ENCODE measurements around the gene GALNT2. TPM values are rescaled to one million over a fixed set of nuclear protein-coding genes. Genes with fewer than 3 reads are reported as not detected.

The GALNT2 gene
- total and polyA plus RNA-seq, 9 donors, result 30.3 to 89.2 (median 79.2) TPM

DNA sequence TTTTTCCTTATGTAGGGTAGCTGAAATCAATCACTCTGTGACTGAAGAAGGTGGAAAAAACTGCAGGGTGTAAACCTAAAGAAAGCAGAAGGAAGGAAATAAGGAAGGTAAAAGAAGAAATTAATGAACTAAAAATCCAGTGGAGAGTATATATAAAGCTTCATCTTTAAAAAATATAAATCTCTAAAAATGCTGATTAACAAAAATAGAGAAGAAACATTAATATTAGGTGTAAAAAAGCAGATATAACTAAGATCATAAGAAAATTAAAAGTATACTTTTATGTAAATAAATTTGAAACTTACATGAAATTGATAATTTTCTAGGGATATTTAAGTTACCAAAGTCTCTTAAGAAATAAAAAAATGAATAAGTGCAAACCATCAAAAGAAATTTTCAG is 159.8 kb downstream of the GALNT2 start:
- Histone ChIP-seq H3K9me3 (replicated peaks; ENCODE audit: control insufficient read depth, low read depth, low read length) (no peaks in the 10 kb centered on the region), H3K4me1 (ENCODE audit: control insufficient read depth, insufficient read depth, low read length) (peaks cover 5% of the 10 kb centered on the region), H3K27ac (ENCODE audit: low read length) (no peak overlapping the region), H3K36me3 (ENCODE audit: control insufficient read depth, insufficient read depth, low read length) (peaks cover 2% of the 10 kb centered on the region), H3K27me3 (ENCODE audit: control insufficient read depth, insufficient read depth, low read length) (no peaks in the 10 kb centered on the region), H3K4me3 (ENCODE audit: low read length) (no peak overlapping the region)
- DNase-seq, result no peak

DNA sequence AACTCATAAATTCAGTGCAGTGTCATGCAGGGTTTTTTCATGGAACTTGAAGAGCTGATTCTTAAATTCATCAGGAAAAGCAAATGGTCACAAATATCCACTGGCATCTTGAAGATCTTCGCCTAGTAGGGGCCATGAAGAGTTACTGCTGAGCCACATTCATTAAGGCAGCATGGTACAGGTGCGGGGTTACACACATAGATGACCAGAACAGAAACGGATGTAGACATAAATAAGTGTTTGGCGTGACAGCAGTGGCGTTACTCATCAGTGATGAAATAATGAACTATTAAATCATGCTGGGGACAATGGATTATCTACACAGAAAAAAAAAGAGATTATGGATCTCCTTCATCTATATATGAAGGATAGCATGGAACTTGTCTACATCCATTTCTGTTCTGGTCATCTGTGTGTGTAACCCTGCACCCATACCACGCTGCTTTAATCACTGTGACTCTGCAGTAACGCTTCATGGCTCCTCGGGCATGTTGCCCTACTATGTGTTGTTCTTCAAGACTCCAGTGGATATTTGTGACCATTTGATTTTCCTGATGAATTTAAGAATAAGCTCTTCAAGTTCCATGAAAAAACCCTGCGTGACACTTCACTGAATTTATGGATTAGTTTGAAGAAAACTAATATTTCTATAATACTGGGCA is 161.3 kb downstream of the GALNT2 start:
- peaks cover 7% of the 10 kb centered on the region for H3K4me1 ChIP-seq (ENCODE audit: control insufficient read depth, insufficient read depth, low read length)
- 92% methylated on average over 5 of the region's 9 CpGs for WGBS (ENCODE audit: insufficient coverage)
- no peaks in the 10 kb centered on the region for H3K27me3 ChIP-seq (ENCODE audit: control insufficient read depth, insufficient read depth, low read length)
- peaks cover 2% of the 10 kb centered on the region for H3K36me3 ChIP-seq (ENCODE audit: control insufficient read depth, insufficient read depth, low read length)
- no peaks in the 10 kb centered on the region for H3K9me3 ChIP-seq (replicated peaks; ENCODE audit: control insufficient read depth, low read depth, low read length)
- H3K27ac ChIP-seq (ENCODE audit: low read length), result no peak overlapping the region
- no peak overlapping the region for H3K4me3 ChIP-seq (ENCODE audit: low read length)
- DNase-seq, result no peak

DNA sequence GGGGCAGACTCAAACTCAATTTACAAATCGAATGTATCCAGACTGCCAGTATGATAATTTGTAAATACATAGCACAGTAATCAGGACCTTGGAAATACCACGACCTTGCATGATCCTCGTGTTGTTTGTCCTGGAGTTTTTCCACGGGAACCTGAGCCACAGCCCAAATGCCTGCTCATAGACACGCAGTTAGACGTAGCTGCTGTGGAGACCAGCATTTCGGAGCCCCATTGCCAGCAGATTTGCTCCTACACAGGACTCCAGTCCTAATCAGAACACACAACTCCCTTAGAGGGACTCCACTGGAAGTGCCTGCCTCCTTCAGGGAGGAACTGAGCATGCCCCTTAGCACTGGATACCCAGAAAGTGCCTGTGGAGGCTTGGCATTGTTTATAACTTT is 163.2 kb downstream of the GALNT2 start:
- H3K36me3 ChIP-seq (ENCODE audit: control insufficient read depth, insufficient read depth, low read length), result peaks cover 5% of the 10 kb centered on the region
- H3K4me3 ChIP-seq (ENCODE audit: low read length), result no peak overlapping the region
- no peak for DNase-seq
- 42% methylated on average over 5 of the region's 7 CpGs for WGBS (ENCODE audit: insufficient coverage)
- peaks cover 7% of the 10 kb centered on the region for H3K4me1 ChIP-seq (ENCODE audit: control insufficient read depth, insufficient read depth, low read length)
- no peak overlapping the region for H3K27ac ChIP-seq (ENCODE audit: low read length)
- no peaks in the 10 kb centered on the region for H3K27me3 ChIP-seq (ENCODE audit: control insufficient read depth, insufficient read depth, low read length)
- no peaks in the 10 kb centered on the region for H3K9me3 ChIP-seq (replicated peaks; ENCODE audit: control insufficient read depth, low read depth, low read length)

DNA sequence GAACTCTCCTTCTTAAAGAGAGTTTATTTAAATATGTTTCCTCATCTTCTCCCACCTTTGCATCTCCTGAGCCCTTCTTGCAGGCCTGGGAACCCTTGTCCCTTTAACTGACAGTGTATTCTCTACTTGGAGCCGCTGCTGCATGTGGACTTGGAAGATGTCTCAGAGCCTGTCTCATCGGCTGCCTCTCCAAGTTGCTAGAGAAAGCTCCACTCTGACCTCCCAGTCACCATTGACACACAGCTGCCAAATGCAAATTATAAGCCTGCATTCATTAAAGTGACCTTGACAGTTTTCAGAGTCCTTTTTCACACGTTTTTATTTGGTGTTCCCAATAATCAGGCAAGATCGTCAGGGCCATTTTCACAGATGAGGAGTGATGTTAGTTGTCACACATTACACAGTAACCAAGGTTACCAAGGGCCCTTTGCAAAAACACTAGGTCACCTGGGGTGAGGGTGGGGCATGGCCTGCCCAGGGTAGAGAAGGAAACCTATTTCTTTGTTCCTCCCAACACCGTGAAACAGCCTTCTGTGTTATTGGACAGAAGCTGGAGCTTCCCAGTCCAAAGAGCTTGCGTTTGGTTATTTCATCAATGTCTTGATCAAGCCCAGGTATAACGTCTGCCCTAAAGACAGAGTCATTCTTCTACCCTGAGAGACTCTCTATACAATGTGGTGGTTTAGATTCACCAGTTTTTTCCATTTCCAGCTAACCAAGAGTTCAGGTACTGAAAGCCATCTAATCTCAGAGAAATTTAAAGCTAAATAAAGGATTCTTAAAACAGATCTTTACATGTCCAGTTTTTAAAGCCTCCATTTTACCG is 164.1 kb downstream of the GALNT2 start:
- Histone ChIP-seq H3K9me3 (replicated peaks; ENCODE audit: control insufficient read depth, low read depth, low read length) (no peaks in the 10 kb centered on the region), H3K4me1 (ENCODE audit: control insufficient read depth, insufficient read depth, low read length) (peaks cover 7% of the 10 kb centered on the region), H3K36me3 (ENCODE audit: control insufficient read depth, insufficient read depth, low read length) (peaks cover 9% of the 10 kb centered on the region), H3K27me3 (ENCODE audit: control insufficient read depth, insufficient read depth, low read length) (no peaks in the 10 kb centered on the region), H3K4me3 (ENCODE audit: low read length) (no peak overlapping the region), H3K27ac (ENCODE audit: low read length) (no peak overlapping the region)
- WGBS (ENCODE audit: insufficient coverage), result 49% methylated on average over 3 of the region's 8 CpGs
- DNase-seq, result no peak

DNA sequence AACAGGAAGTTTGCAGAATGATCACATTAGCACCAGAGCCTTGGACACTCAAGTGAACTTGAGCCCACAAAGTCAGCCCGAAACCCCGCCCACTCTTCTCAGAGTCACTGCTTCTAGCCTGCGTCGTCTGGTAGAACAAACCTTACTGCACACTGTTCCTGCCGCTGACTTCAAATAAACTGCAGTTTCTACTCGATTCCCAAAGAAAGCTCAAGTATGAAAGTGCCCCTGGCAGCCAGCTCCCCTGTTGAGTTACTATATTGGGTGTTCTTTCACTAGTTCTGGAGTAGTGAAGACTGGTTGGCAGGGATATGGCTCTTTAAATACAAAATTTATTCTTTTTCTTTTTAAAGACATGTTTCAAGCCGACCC is 164.7 kb downstream of the GALNT2 start:
- Histone ChIP-seq H3K27ac (ENCODE audit: low read length) (peak overlapping the region; percentile 11), H3K4me3 (ENCODE audit: low read length) (no peak overlapping the region), H3K36me3 (ENCODE audit: control insufficient read depth, insufficient read depth, low read length) (peaks cover 10% of the 10 kb centered on the region), H3K27me3 (ENCODE audit: control insufficient read depth, insufficient read depth, low read length) (no peaks in the 10 kb centered on the region), H3K9me3 (replicated peaks; ENCODE audit: control insufficient read depth, low read depth, low read length) (no peaks in the 10 kb centered on the region), H3K4me1 (ENCODE audit: control insufficient read depth, insufficient read depth, low read length) (peaks cover 7% of the 10 kb centered on the region)
- 57% methylated on average over 4 of the region's 7 CpGs for WGBS (ENCODE audit: insufficient coverage)
- peak; percentile 67 for DNase-seq

DNA sequence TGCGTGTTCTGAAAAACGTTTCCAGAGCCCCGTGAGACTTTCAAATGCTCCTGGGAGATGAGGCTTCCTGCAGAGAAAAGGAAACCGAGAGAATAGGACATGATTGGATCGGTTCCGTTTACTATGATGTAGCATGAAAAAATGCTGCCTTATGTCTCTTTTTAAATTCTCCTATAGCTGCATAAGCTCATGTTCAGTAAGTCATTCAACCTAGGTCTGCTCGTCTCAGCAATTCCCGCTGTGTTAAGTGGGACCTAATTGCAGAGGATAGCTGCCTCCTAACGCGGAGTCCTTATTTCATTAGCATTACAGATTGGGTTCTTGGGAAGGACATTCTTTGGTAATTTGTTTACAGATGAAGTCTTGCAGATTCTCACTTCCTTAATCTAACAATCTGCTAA is 165.3 kb downstream of the GALNT2 start:
- H3K27ac ChIP-seq (ENCODE audit: low read length), result no peak overlapping the region
- 56% methylated on average over 4 of the region's 10 CpGs for WGBS (ENCODE audit: insufficient coverage)
- DNase-seq, result no peak

DNA sequence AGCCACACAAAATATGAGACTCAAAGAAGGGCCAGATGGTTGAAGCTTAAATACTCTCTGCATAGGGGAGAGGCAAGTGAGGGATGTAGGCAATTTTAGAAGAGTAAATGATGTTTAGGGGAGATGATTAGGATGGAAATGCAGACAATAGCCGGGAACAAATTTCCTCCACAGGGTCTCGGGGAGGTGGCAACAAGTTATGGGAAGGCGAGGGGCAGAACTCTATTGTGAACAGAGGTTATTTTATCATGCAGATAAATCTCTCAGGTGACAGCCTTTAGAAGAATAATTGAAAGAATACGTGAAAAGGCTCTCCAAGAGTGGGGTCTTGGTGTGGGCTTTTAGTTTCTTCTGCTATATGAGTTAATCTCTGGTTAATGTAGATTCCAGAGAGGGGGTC is 166.7 kb downstream of the GALNT2 start:
- Histone ChIP-seq H3K36me3 (ENCODE audit: control insufficient read depth, insufficient read depth, low read length) (peaks cover 21% of the 10 kb centered on the region), H3K4me1 (ENCODE audit: control insufficient read depth, insufficient read depth, low read length) (peaks cover 7% of the 10 kb centered on the region), H3K27me3 (ENCODE audit: control insufficient read depth, insufficient read depth, low read length) (no peaks in the 10 kb centered on the region), H3K4me3 (ENCODE audit: low read length) (no peak overlapping the region), H3K9me3 (replicated peaks; ENCODE audit: control insufficient read depth, low read depth, low read length) (no peaks in the 10 kb centered on the region), H3K27ac (ENCODE audit: low read length) (no peak overlapping the region)
- no peak for DNase-seq
- 88% methylated on average over 4 of the region's 4 CpGs for WGBS (ENCODE audit: insufficient coverage)

More for the DNA sequence above, 165.3 kb downstream of the GALNT2 start:
- Histone ChIP-seq H3K9me3 (replicated peaks; ENCODE audit: control insufficient read depth, low read depth, low read length) (no peaks in the 10 kb centered on the region), H3K4me3 (ENCODE audit: low read length) (no peak overlapping the region), H3K36me3 (ENCODE audit: control insufficient read depth, insufficient read depth, low read length) (peaks cover 15% of the 10 kb centered on the region), H3K27me3 (ENCODE audit: control insufficient read depth, insufficient read depth, low read length) (no peaks in the 10 kb centered on the region), H3K4me1 (ENCODE audit: control insufficient read depth, insufficient read depth, low read length) (peaks cover 7% of the 10 kb centered on the region)

DNA sequence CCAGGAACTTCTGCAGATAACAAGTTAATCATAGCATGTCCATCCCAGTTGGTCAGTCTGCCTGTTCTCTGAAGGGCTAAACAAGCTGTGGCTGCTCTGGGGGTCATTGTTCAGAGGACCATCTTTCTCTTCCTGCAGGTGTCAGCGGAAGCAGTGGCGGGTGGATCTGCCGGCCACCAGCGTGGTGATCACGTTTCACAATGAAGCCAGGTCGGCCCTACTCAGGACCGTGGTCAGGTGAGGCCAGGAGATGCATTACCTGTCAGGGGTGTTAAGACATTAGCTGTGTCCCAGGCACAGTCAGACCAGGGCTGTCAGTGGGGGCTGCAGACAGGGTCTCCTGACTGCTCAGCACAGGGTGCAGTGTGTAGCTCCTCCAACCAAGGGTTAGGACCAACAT is 168.8 kb downstream of the GALNT2 start:
- H3K9me3 ChIP-seq (replicated peaks; ENCODE audit: control insufficient read depth, low read depth, low read length), result no peaks in the 10 kb centered on the region
- H3K4me3 ChIP-seq (ENCODE audit: low read length), result no peak overlapping the region
- no peak for DNase-seq
- 80% methylated on average over 3 of the region's 7 CpGs for WGBS (ENCODE audit: insufficient coverage)
- H3K4me1 ChIP-seq (ENCODE audit: control insufficient read depth, insufficient read depth, low read length), result peaks cover 7% of the 10 kb centered on the region
- no peaks in the 10 kb centered on the region for H3K27me3 ChIP-seq (ENCODE audit: control insufficient read depth, insufficient read depth, low read length)
- no peak overlapping the region for H3K27ac ChIP-seq (ENCODE audit: low read length)
- peaks cover 21% of the 10 kb centered on the region for H3K36me3 ChIP-seq (ENCODE audit: control insufficient read depth, insufficient read depth, low read length)

DNA sequence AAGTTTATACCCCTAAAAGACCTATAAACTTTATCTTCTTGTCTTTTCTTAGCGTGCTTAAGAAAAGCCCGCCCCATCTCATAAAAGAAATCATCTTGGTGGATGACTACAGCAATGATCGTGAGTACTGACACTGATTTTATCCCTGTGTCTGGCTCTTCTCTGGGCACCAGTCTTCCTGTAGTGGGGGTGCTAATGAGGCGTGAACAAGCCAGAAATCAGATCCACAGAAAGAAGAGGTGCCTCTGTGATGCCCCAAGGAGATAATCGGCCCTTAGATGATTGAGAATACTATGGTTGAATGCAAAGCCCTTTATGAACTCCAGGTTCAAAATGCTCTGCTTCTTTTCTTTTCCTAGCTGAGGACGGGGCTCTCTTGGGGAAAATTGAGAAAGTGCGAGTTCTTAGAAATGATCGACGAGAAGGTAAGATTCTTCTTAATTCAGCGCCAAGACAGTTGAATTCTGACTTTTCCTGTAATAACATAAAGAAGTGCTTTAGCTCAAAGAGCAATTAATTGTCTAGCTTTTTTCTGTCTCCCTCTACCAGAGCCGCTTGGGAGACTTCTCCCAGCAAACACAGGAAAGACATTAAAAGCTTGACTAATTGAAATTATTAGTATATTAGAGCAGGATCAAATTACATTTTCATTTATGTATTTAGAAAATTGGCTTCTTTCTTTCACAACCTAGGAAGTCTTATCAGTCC is 169.4 kb downstream of the GALNT2 start:
- Histone ChIP-seq H3K4me3 (ENCODE audit: low read length) (no peak overlapping the region), H3K36me3 (ENCODE audit: control insufficient read depth, insufficient read depth, low read length) (peaks cover 19% of the 10 kb centered on the region), H3K4me1 (ENCODE audit: control insufficient read depth, insufficient read depth, low read length) (peaks cover 3% of the 10 kb centered on the region), H3K27ac (ENCODE audit: low read length) (no peak overlapping the region), H3K9me3 (replicated peaks; ENCODE audit: control insufficient read depth, low read depth, low read length) (no peaks in the 10 kb centered on the region), H3K27me3 (ENCODE audit: control insufficient read depth, insufficient read depth, low read length) (no peaks in the 10 kb centered on the region)
- DNase-seq, result no peak
- WGBS (ENCODE audit: insufficient coverage), result 69% methylated on average over 2 of the region's 11 CpGs

DNA sequence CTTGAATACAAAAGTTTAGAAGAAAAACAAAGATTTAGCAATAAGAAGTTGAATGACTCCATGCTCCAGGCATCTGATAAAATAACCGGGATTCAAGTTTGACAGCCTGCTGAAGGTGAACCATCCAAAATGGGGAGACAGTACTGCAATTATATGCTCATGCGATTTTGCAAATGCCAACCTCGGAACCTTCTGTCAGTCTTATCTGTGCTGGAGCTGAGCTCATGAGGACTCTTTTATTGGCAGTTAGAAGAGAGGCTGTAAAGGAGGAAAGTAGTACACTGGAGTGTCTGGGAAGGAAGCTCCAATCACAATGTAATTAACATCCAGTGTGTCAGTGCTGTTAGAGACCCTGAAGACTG is 170.0 kb downstream of the GALNT2 start:
- no peak for DNase-seq
- Histone ChIP-seq H3K4me3 (ENCODE audit: low read length) (no peak overlapping the region), H3K27ac (ENCODE audit: low read length) (no peak overlapping the region), H3K4me1 (ENCODE audit: control insufficient read depth, insufficient read depth, low read length) (no peaks in the 10 kb centered on the region), H3K9me3 (replicated peaks; ENCODE audit: control insufficient read depth, low read depth, low read length) (no peaks in the 10 kb centered on the region), H3K36me3 (ENCODE audit: control insufficient read depth, insufficient read depth, low read length) (peaks cover 19% of the 10 kb centered on the region), H3K27me3 (ENCODE audit: control insufficient read depth, insufficient read depth, low read length) (no peaks in the 10 kb centered on the region)
- 69% methylated on average over 3 of the region's 3 CpGs for WGBS (ENCODE audit: insufficient coverage)

Measured in muscle of leg (tissue), 11 donors.